Retinal pigment epithelial cell (primary cell): ENCODE results near the gene DCAF4.
A peak's percentile ranks its signal among the peaks of the same experiment; 100 is the strongest.

Experiments
- DNase-seq: peaks from one replicate; pipeline ENCODE4 v3.0.0-alpha.2; 2010; ENCODE audit warnings: low read depth
- H3K4me3 ChIP-seq: 2 replicates; pipeline ENCODE4 v1.5.1; 2011; ENCODE audit warnings: mild to moderate bottlenecking, low read length, control low read depth, moderate library complexity
- CTCF ChIP-seq: conservative IDR thresholded peaks from 2 replicates; pipeline ENCODE4 v1.5.1; 2011; ENCODE audit warnings: low read depth, low read length, control low read depth, inconsistent platforms

Gene DCAF4

GRCh38 chr14:72970058-72970630 lies 43.9 kb downstream of the DCAF4 start:
- TF ChIP-seq CTCF = no peak
- no peak for DNase-seq
- no peak overlapping the region for H3K4me3 ChIP-seq

DNA sequence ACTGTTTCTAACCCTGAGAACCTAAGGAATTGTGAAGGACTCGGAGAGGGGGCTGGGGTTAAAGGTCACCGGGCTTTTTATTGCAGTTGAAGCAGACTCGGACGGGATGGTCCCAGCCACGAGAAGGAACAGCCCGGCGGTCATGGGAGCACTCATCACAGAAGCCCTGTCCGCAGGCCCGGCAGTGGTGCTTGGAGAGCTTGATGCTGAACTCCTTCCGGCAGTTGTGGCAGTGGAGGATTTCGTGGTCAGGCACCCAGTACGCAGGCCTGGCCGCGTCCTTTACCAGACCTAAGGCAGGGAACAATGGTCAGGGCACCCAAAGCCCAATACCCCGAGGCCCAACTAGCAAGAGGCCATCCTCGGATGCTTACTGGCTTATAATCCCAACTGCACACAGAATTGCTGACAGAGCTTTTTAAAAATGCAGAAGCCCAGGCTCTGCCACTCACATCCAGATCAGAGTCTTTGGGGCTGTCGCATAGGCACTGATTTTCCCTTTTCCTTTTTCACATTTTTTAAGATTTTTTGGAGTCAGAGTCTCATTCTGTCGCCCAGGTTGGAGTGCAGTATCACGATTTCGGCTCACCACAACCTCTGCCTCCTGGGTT lies 44.7 kb downstream of the DCAF4 start:
- H3K4me3 ChIP-seq = no peak overlapping the region
- no peak for DNase-seq
- TF ChIP-seq CTCF = no peak

GRCh38 chr14:72974661-72975060 lies 48.4 kb downstream of the DCAF4 start:
- DNase-seq = no peak
- no peak for TF ChIP-seq CTCF
- H3K4me3 ChIP-seq = no peak overlapping the region

- peak; percentile 24 for TF ChIP-seq CTCF
- DNase-seq = no peak
Observed at GRCh38 chr14:72975770-72976169, 49.5 kb downstream of the DCAF4 start.

DNA sequence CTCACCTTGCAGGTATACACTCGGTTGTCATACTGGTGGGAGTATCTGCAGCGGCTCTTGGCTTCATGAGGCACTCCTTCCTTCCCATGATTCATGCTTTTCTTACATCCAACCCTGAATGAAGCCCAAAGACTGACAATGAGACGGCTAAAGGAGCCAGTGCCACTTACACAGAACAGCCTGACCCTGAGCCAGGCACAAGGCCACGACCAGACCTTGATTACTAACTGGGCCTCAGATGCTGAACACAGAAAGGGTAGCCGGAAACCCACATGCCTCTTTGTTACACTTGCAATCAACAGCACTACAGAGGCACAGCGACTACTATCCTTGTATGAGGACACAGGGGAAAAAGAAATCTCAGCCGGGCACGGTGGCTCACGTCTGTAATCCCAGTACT lies 52.6 kb downstream of the DCAF4 start:
- H3K4me3 ChIP-seq = no peak overlapping the region
- no peak for TF ChIP-seq CTCF
- DNase-seq = no peak

More at GRCh38 chr14:72975770-72976169, 49.5 kb downstream of the DCAF4 start:
- no peak overlapping the region for H3K4me3 ChIP-seq

- TF ChIP-seq CTCF = no peak
- DNase-seq = no peak
- H3K4me3 ChIP-seq = no peak overlapping the region
Observed at GRCh38 chr14:72980863-72981262, 54.6 kb downstream of the DCAF4 start.

- no peak overlapping the region for H3K4me3 ChIP-seq
- TF ChIP-seq CTCF = no peak
- no peak for DNase-seq
Observed at GRCh38 chr14:72982146-72982708, 56.0 kb downstream of the DCAF4 start.
